ENCODE measurements around the gene RNASE1. TPM values are rescaled to one million over a fixed set of nuclear protein-coding genes. Genes with fewer than 3 reads are reported as not detected.
"Not testable (repeated sequence)": the region's sequence is repeated elsewhere in the genome, so short reads cannot be mapped to it uniquely, and the experiment has no call there.

Gene RNASE1
- total and polyA plus RNA-seq, 10 of the 15 experiments (the other 5 are each of a cell fraction or from before 2014, with no cell fraction given), result 0.11 to 0.72 (median 0.38) TPM; not detected in 7

GRCh38 chr14:20827326-20827725, 24.7 kb upstream of the RNASE1 start:
- Histone ChIP-seq H3K4me3 (no peak overlapping the region), H3K79me2 (ENCODE audit: control insufficient read depth, insufficient read depth, low read length) (no peaks in the 10 kb centered on the region), H2AFZ (ENCODE audit: control insufficient read depth, low read depth, low read length) (no peak overlapping the region), H3K4me1 (ENCODE audit: control insufficient read depth, insufficient read depth, low read length) (no peaks in the 10 kb centered on the region), H4K20me1 (ENCODE audit: control insufficient read depth, insufficient read depth) (no peaks in the 10 kb centered on the region), H3K36me3 (ENCODE audit: control insufficient read depth in 2 of 2, insufficient read depth in 2 of 2, low read length in 1 of 2) (no peaks in the 10 kb centered on the region), H3K27ac (ENCODE audit: control insufficient read depth, insufficient read depth) (no peak overlapping the region), H3K9ac (ENCODE audit: control insufficient read depth, insufficient read depth, low read length) (no peak overlapping the region), H3K4me2 (ENCODE audit: control insufficient read depth, insufficient read depth) (no peak overlapping the region), H3K27me3 (replicated peaks in 1 of 2; ENCODE audit: control insufficient read depth in 2 of 2, insufficient read depth in 2 of 2, low read length in 1 of 2) (no peaks in the 10 kb centered on the region), H3K9me3 (replicated peaks; ENCODE audit: control insufficient read depth, insufficient read depth, low read length) (no peaks in the 10 kb centered on the region)
- ATAC-seq (no peak), FAIRE-seq (no peak), DNase-seq (ENCODE audit: low read depth, low spot score) (no peak)
- in situ Hi-C loops (cut with MboI) (no loop called here), intact Hi-C loops (cut with micrococcal nuclease; ENCODE audit: unreplicated experiment) (no loop called here)
- TF ChIP-seq ZZZ3 (IDR thresholded peaks at IDR 0.05; ENCODE audit: control insufficient read depth, insufficient read length, low read depth) (no peak), NBN (IDR thresholded peaks at IDR 0.05) (no peak), IKZF2 (IDR thresholded peaks at IDR 0.05) (no peak), RCOR1 (conservative IDR thresholded peaks at IDR 0.05; ENCODE audit: low read depth, low read length) (no peak), POLR2A (IDR thresholded peaks at IDR 0.05; ENCODE audit: low read depth, low read length) (no peak), CHD2 (IDR thresholded peaks at IDR 0.05; ENCODE audit: borderline replicate concordance, low read depth, low read length) (no peak), CBFB (IDR thresholded peaks at IDR 0.05; ENCODE audit: low read depth) (no peak), ZBED1 (IDR thresholded peaks at IDR 0.05; ENCODE audit: borderline replicate concordance) (no peak), TAF1 (IDR thresholded peaks at IDR 0.05; ENCODE audit: borderline replicate concordance, low read depth, low read length) (no peak), EP300 (IDR thresholded peaks at IDR 0.05; ENCODE audit: borderline replicate concordance in 1 of 2, control insufficient read depth in 1 of 2, low read depth in 2 of 2, low read length in 2 of 2) (no peak), RELB (IDR thresholded peaks at IDR 0.05; ENCODE audit: low read depth) (no peak), PML (IDR thresholded peaks at IDR 0.05; ENCODE audit: low read length) (no peak), EZH2 (IDR thresholded peaks at IDR 0.05; ENCODE audit: borderline replicate concordance, control insufficient read depth, low read depth, low read length) (no peak), JUND (IDR thresholded peaks at IDR 0.05; ENCODE audit: low read depth, low read length) (no peak)
- TF ChIP-seq, protein P1, sequence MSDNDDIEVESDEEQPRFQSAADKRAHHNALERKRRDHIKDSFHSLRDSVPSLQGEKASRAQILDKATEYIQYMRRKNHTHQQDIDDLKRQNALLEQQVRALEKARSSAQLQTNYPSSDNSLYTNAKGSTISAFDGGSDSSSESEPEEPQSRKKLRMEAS (IDR thresholded peaks at IDR 0.05; ENCODE audit: low read depth, low read length), result no peak
- ChIA-PET POLR2A (no interaction called here), SMC1A (ENCODE audit: uncharacterized antibody, unreplicated experiment) (interaction anchor here (1.0 kb wide), 1 partner anchor 170 kb away, joined by 3 read pairs; no protein-coding TSS in a partner anchor), CTCF (no interaction called here), RAD21 (ENCODE audit: unreplicated experiment) (no interaction called here)
- WGBS (ENCODE audit: insufficient coverage, insufficient replicate concordance, low lambda C conversion rate, missing lambda C conversion rate), result 0% methylated on average over 3 of the region's 3 CpGs
- BruUV-seq (replicated peaks), result no TSS peak

DNA sequence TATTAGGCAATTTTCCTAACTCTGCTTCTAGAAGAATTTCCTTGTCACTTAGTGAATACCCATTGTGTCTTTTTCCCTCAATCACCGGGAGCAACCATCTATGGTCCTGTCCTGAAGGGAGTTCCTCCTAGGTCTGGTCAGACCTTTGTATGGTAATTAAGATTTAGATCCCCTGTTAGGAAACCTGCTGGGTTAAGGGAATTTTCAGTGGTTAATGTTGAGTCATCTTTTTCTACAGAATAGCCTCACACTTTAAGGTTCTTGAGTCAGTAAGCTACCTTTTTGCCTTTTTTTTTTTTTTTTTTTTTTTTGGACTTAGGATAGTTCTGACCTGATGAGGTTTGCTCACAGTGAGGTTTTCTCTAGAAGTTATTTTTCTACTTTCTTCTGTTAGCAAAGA, 24.0 kb upstream of the RNASE1 start:
- H2AFZ ChIP-seq (ENCODE audit: control insufficient read depth, low read depth, low read length); CTCF ChIA-PET: not testable (repeated sequence)

More for the DNA sequence above, 24.0 kb upstream of the RNASE1 start:
- BruUV-seq (replicated peaks); intact Hi-C loops (cut with micrococcal nuclease; ENCODE audit: unreplicated experiment); H3K4me2 ChIP-seq (ENCODE audit: control insufficient read depth, insufficient read depth); FAIRE-seq; H3K4me1 ChIP-seq (ENCODE audit: control insufficient read depth, insufficient read depth, low read length); RAD21 ChIA-PET (ENCODE audit: unreplicated experiment); DNase-seq (ENCODE audit: low read depth, low spot score); H3K9ac ChIP-seq (ENCODE audit: control insufficient read depth, insufficient read depth, low read length); H3K79me2 ChIP-seq (ENCODE audit: control insufficient read depth, insufficient read depth, low read length); H4K20me1 ChIP-seq (ENCODE audit: control insufficient read depth, insufficient read depth); in situ Hi-C loops (cut with MboI); H3K4me3 ChIP-seq; H3K27ac ChIP-seq (ENCODE audit: control insufficient read depth, insufficient read depth); ATAC-seq; H3K36me3 ChIP-seq (ENCODE audit: control insufficient read depth in 2 of 2, insufficient read depth in 2 of 2, low read length in 1 of 2); H3K27me3 ChIP-seq (replicated peaks in 1 of 2; ENCODE audit: control insufficient read depth in 2 of 2, insufficient read depth in 2 of 2, low read length in 1 of 2); H3K9me3 ChIP-seq (replicated peaks; ENCODE audit: control insufficient read depth, insufficient read depth, low read length): not testable (repeated sequence)
- POLR2A ChIA-PET, result interaction anchor here (0.7 kb wide), 1 partner anchor 45 kb away, joined by 3 read pairs; no protein-coding TSS in a partner anchor
- SMC1A ChIA-PET (ENCODE audit: uncharacterized antibody, unreplicated experiment), result interaction anchor here (1.0 kb wide), 1 partner anchor 170 kb away, joined by 3 read pairs; no protein-coding TSS in a partner anchor
- 48% methylated on average over 1 of the region's 1 CpG for WGBS (ENCODE audit: insufficient coverage, insufficient replicate concordance, low lambda C conversion rate, missing lambda C conversion rate)

Data from GM12878 (cell line).